ENCODE measurements around the gene MAP3K9.

GRCh38 chr14:70711451-70711850 lies 97.9 kb downstream of the MAP3K9 start:
- no peak for TF ChIP-seq CTCF (IDR thresholded peaks at IDR 0.05; ENCODE audit: low read length)
- TF ChIP-seq EZH2phosphoT487 (IDR thresholded peaks at IDR 0.05; ENCODE audit: low read length): no peak
